GM11168 (cell line): ENCODE measurements around the gene NANOS3.

ENCODE experiments used
- in situ Hi-C: fragments of 300-500 bp; cut with MboI; formaldehyde crosslinking; loops from one replicate; pipeline ENCODE4 v1.12.0; 2022; ENCODE audit warnings: low sequenced_read_pairs; ENCODE audit not compliant: unreplicated experiment

Gene NANOS3

DNA sequence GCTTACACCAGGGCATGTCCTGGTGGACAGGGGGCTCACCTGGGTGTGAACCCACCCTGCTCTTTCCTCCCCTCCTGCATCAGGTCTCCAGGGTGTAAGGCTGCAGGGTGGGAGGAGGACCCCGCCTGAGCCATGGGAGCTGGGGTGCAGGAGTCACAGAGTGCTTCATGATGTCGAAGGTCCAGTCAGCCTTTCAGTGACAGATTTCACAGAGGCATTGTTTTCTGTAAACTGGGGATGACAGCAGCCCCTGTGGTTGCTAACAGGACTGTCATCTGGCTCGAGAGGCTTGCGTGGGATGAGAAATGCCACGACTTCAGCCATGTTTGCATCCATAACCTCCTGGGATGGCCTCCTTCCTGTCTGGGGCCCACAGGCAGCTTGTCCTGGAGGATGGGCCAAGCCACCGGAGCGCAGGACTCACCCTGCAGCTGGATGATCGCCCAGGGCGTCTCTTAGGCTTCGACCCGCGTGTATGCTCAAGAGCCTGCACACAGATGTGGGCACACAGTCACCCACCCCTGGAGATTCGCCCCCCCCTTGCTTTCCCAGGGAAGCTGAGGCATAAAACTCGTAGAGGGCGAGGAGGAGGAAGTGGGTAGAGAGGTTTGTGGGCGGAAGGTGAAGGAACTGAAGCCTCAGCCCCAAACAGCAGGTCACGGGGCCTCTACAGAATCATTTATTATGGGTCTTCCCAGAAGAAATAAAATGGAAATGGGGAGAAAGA is 4.9 kb downstream of the NANOS3 start:
- in situ Hi-C loops, result loop anchor here (5.0 kb wide), 2 partner anchors 160 to 190 kb away; partner anchors contain the start of gene MISP3

GRCh38 chr19:13882419-13882795 is 5.5 kb downstream of the NANOS3 start:
- in situ Hi-C loops, result loop anchor here (5.0 kb wide), 2 partner anchors 160 to 190 kb away; partner anchors contain the start of gene MISP3

DNA sequence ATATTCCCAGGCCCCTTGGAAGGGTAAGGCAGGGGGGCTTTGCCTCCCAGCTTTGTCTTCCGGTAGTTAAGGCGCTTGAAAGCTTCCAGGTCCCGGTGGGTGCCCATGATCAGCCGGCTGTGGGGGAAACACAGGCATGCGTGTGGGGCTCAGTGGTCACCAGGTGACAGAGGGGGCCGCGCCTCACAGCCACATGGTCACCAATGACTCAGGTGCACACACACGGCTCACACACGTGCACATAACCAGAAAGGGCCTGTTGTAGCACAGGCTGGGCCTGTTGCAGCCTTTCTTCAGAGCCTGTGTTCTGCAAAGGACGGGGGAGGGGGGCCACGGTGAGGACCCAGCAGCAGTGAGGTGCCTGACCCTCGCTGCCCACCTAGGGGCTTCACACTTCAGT is 5.9 kb downstream of the NANOS3 start:
- in situ Hi-C loops, result loop anchor here (5.0 kb wide), 2 partner anchors 159 to 189 kb away; partner anchors contain the start of gene MISP3

DNA sequence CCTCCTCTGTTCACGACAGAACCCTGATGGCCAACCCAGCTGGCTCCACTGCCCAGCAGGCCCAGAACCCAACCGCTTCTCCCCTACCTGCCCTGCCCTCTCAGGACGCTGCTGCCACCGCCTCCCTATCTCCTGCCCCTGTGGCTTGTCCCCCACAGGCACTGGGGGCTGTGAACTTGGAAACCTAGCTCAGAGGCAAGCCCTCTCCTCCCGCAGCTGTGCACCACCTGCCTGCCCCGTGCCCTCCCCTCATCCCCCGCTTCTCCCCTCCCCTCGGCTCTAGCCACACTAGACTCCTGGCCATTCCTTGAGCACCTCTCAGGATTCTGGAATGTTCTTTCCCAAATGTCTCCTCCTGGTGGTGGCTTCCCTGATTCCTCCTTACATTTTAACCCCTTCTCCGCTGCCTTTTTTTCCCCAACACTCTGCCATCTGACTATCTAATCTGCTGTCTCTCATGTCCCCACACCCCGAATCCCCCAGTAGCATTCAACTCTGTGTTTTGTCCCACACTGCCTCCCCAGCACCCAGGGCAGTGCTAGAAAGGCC is 6.7 kb downstream of the NANOS3 start:
- in situ Hi-C loops, result loop anchor here (5.0 kb wide), 2 partner anchors 159 to 189 kb away; partner anchors contain the start of gene MISP3

DNA sequence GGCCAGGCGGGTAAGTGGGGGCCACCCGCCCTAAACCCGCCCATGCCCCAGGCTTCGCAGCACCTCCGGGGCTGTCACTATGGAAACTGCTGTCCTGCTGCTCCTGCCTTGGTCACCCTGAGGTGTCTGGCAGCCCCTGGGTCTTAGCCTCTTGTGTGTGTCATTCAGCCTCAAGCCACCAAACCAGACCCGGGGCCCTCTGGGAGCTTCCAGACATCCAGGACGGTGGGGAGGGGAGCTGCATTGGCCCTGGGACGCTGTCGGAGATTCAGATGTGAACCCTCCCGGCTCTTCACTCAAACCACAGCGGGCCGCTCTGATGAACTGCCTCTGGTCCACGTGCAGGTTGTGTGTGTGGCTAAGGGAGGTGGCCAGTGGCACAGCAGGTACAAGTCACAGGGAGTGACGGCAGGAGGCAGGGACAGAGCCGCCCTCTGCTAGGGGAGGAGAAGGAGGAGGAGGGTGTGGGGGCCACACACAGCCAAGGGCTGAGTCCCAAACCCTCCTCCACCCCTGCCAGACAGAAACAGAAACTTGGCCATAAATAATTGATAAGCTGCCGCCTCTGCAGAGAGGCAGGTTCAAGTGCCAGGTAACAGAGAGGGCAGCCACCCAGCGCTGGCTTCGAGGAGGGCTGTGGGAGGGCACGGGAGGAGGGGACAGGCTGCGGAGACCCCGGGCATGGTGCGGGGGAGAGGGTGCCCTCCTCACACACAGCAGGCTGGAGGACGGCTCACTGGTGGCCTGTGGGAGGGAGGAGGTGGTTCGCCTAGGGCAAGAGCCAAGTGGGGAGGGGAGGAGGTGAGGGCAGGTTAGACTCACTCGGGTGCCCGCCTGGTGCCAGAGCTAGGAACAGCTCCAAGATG is 8.0 kb downstream of the NANOS3 start:
- in situ Hi-C loops, result loop anchor here (5.0 kb wide), 2 partner anchors 157 to 187 kb away; partner anchors contain the start of gene MISP3

- in situ Hi-C loops, result no loop called here
Observed at GRCh38 chr19:13885826-13886365, 9.0 kb downstream of the NANOS3 start.

GRCh38 chr19:13887018-13887436 is 10.1 kb downstream of the NANOS3 start:
- in situ Hi-C loops, result no loop called here

DNA sequence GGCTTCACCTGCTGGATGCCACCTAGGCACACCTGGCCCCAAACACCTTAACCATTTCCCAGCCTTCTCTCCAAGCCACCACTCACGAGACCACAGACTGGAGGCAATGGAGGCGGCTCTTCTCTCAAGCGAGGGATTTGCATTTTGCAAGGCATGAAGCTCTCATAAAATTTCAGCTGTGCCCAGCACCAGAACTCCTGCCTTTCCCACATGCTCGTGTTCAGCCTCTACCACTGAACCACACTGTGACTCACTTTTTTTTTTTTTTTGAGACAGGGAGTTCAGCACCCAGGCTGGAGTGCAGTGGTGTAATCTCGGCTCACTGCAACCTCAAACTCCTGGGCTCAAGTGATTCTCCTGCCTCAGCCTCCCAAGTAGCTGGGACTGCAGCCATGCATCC is 10.6 kb downstream of the NANOS3 start:
- in situ Hi-C loops, result no loop called here

DNA sequence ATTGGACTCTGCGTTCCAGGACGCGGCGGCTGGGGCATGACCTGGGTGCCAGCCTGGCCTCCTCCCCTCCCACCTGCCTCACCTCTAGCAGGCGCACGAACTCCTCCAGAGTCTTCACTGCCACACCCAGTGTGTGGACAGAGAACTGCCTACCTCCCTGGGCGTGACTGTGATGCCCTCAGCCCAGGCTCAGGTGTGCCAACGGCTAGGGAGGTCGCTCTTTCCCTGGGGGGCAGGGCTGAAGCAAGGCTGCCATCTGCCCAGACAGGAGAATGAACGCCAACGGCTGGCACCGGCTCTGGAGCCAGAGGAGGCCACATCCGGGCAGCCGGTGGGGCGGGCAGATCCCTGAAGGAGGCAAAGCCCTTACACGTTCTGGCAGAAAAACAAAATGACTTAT is 11.3 kb downstream of the NANOS3 start:
- in situ Hi-C loops, result no loop called here

DNA sequence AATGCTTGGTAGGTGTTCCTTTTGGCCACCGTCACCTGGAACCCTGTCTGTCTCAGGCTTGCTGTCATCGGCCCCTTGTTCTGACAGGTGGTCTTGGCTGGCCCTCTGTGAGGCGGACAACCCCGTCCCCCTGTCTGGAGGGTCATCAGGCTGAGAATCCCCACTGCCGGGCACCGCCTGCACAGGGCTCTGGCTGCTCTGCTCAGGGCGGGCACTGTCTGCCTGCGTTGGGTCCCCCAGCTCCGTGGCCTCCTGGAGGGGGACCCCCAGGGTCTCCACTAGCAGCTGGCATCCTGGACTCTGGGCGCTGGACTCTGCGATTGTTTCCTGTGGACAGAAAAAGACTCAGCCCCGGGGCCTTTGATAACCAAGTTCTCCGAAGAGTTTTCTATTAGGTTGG is 13.2 kb downstream of the NANOS3 start:
- in situ Hi-C loops, result no loop called here

- in situ Hi-C loops, result no loop called here
Observed at GRCh38 chr19:13892870-13893269, 15.9 kb downstream of the NANOS3 start.

DNA sequence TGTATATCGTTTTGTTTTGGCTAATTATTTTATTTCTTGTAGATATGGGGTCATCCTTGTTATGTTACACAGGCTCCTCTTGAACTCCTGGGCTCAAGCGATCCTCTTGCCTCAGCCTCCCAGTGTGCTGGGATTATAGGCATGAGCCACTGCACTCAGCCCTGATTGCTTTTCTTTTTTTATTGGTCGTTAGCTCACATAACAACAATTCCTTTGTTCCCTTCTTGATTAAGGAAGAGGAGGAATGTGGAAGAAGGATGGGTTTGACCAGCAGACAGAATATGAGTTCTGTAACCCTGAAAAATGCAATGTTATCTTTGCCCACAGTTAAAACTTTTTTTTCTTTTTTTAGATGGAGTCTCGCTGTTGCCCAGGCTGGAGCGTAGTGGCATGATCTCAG is 17.6 kb downstream of the NANOS3 start:
- in situ Hi-C loops, result no loop called here

DNA sequence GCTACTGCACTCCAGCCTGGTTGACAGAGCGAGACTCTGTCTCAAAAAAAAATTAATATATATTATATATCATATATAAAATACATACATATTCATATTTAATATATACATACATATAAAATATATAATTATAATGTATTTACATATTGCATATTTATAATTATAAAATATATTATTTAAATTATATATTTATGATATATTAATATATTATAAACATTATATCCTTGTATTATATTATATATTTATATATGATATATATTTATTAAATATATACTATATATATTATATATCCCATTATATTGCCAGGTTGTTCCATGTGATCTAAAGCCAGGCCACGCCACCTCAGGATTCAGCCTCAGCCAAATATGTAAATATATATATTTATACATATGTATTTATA is 19.3 kb downstream of the NANOS3 start:
- in situ Hi-C loops, result no loop called here

DNA sequence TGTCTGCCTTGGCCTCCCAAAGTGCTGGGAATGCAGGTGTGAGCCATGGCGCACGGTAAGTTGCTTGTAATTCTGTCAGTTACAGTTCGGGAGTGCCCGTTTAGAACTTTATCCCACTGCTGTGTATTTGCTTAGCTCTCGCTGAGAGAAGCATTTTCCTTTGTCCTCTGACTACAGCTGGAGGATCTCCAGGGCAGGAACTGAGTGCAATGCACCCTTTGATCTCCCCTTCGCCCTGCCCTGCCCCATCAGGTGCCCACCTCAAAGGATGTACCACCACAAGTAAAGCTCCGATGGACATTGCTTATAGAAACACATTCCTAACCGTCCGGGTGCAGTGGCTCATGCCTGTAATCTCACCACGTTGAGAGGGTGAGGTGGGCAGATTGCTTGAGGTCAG is 22.5 kb downstream of the NANOS3 start:
- in situ Hi-C loops, result no loop called here

- in situ Hi-C loops, result no loop called here
Observed at GRCh38 chr19:13899912-13900584, 23.1 kb downstream of the NANOS3 start.

DNA sequence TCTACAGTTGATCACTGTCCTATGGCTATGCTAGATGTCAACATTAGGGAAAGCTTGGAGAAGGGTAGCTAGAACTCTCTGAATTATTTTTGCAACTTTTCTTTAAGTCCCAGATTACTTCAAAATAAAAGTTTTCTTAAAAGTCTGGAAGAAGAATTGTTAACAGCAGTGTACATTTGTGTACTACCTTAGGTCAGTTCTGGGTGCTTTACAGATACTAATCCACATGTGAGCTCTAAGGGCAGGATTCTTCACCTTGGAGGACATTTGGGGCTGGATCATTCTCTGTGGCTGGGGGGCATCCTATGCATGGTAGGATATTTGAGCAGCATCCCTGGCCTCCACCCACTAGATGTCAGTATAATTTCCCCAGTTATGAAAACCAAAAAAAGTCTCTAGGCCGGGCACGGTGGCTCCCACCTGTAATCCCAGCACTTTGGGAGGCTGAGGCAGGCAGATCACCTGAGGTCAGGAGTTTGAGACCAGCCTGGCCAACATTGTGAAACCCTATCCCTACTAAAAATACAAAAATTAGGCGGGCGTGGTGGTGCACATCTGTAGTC is 26.1 kb downstream of the NANOS3 start:
- in situ Hi-C loops, result no loop called here

- in situ Hi-C loops, result no loop called here
Observed at GRCh38 chr19:13905634-13906520, 28.9 kb downstream of the NANOS3 start, which contains the start of the genes BRME1 and CC2D1A. TSS of gene BRME1 (minus strand) at chr19:13906117. CDS start at chr19:13904892, 1,225 bp downstream. TSS of gene CC2D1A (plus strand) at chr19:13906201. CDS start at chr19:13906442, 241 bp downstream.

- in situ Hi-C loops, result no loop called here
Observed at GRCh38 chr19:13906521-13906904, 29.6 kb downstream of the NANOS3 start.

GRCh38 chr19:13906910-13907309 is 30.0 kb downstream of the NANOS3 start:
- in situ Hi-C loops, result no loop called here
